Activated T-cell treated with anti-CD3 and anti-CD28 coated beads, Interleukin-2, amount 50 U/mL, for 4 hours (primary cell): ENCODE measurements around the gene AMIGO2. TPM values are rescaled to one million over a fixed set of nuclear protein-coding genes. Genes with fewer than 3 reads are reported as not detected.

Experiments used
- ATAC-seq, 2 donors: fragments of 200-7000 bp; cut with Tn5 transposase; one replicate each; pipeline ENCODE4 v1.10.0; 2021
- DNase-seq: peaks from one replicate; pipeline ENCODE4 v3.0.0-alpha.2; 2020
- H3K27me3 Mint-ChIP-seq: one replicate; pipeline ENCODE4 v1.8.0; 2021; ENCODE audit warnings: low read depth, mixed read lengths
- H3K36me3 Mint-ChIP-seq: one replicate; pipeline ENCODE4 v1.8.0; 2022; ENCODE audit warnings: mixed read lengths; ENCODE audit not compliant: insufficient read depth
- H3K4me1 Mint-ChIP-seq: one replicate; pipeline ENCODE4 v1.8.0; 2021; ENCODE audit warnings: low read depth, mixed read lengths
- H3K4me3 Mint-ChIP-seq: one replicate; pipeline ENCODE4 v1.8.0; 2021; ENCODE audit warnings: mild to moderate bottlenecking, moderate library complexity, mixed read lengths
- H3K9me3 Mint-ChIP-seq: one replicate; pipeline ENCODE4 v1.8.0; 2021; ENCODE audit warnings: mixed read lengths
- total RNA-seq, 3 donors: library from RNA; stranded (reverse); gene quantifications; one replicate each; pipeline ENCODE4 v1.2.1, GENCODE V29; 2021

The AMIGO2 gene
- total RNA-seq, 3 donors from 2014 or later = 27.8 to 39.7 (median 30.4) TPM

DNA sequence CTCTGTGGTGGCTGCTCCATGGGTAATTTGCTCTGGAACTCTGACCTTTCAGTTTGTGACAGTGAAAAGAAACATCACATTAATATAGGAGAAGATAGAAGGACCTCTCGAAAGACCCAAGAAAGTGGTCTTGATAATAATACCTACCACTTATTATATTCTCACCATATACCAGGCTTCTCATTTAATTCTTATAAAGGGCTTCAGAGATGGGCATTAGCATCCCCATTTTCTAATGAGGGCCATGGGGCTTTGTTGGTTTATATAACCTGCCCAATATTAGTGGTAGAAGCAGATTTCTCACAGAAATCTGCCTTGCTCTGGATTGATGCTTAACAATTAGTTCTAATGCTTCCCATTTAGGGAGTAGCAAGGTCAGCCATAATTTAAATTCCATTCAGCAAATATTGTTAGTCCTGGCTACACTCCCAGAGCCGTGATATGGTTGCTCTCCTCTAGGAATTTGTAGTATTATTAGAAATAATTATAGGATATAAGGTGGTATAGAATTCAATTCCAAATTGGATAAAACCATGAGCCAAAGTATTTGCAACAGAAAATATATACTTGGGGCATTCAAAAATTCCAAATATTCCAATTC is 7.4 kb upstream of the AMIGO2 start:
- ATAC-seq = no peak
- no peak overlapping the region for H3K4me3 Mint-ChIP-seq
- H3K4me1 Mint-ChIP-seq = peaks cover 48% of the 10 kb centered on the region
- no peaks in the 10 kb centered on the region for H3K27me3 Mint-ChIP-seq
- DNase-seq = no peak
- H3K36me3 Mint-ChIP-seq = peaks cover 4% of the 10 kb centered on the region
- H3K9me3 Mint-ChIP-seq = peaks cover 14% of the 10 kb centered on the region

DNA sequence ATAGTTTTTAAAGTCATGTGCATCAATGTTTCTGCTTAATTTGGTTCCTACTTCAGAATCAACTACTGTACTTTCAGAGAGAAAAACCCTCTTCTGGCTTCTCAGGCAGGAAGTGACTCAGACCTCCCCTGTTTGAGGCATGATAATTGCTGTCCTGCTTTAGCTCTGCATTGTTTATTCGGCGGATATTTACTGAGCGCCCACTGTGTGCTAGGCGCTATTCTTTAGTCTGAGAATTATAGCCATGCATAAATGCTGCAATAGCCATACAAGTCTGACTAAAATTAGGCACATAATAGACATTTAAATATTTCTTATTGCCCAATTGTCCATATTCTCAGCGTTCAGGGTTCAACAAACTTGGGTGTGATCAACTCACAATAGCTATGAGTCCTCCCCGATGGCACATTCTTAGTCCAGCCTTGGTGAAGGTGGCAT is 6.1 kb upstream of the AMIGO2 start:
- H3K36me3 Mint-ChIP-seq = peaks cover 4% of the 10 kb centered on the region
- DNase-seq (peak; percentile 29), ATAC-seq (peak; percentile 73 to 77)
- H3K4me3 Mint-ChIP-seq = no peak overlapping the region
- H3K4me1 Mint-ChIP-seq = peaks cover 57% of the 10 kb centered on the region
- peaks cover 9% of the 10 kb centered on the region for H3K9me3 Mint-ChIP-seq
- H3K27me3 Mint-ChIP-seq = no peaks in the 10 kb centered on the region

DNA sequence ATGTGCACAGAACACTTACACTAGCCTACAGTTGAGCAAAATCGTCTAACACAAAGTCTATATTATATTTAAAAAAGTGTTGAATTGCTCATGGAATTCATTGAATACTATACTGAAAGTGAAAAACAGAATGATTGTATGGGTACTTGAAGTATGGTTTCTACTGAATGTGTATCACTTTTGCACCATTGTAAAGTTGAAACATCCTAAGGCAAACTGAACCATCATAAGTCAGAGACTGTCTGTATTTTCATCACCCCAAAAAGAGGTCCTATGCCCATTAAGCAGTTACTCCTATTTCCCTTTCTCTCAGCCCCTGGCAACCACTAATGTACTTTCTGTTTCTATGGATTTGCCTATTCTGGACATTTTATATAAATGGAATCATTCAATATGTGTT is 4.4 kb upstream of the AMIGO2 start:
- Mint-ChIP-seq H3K4me1 (peaks cover 65% of the 10 kb centered on the region), H3K27me3 (no peaks in the 10 kb centered on the region), H3K4me3 (peak overlapping the region; percentile 38), H3K9me3 (no peaks in the 10 kb centered on the region), H3K36me3 (no peaks in the 10 kb centered on the region)
- ATAC-seq (peak; percentile 24 to 33), DNase-seq (no peak)

DNA sequence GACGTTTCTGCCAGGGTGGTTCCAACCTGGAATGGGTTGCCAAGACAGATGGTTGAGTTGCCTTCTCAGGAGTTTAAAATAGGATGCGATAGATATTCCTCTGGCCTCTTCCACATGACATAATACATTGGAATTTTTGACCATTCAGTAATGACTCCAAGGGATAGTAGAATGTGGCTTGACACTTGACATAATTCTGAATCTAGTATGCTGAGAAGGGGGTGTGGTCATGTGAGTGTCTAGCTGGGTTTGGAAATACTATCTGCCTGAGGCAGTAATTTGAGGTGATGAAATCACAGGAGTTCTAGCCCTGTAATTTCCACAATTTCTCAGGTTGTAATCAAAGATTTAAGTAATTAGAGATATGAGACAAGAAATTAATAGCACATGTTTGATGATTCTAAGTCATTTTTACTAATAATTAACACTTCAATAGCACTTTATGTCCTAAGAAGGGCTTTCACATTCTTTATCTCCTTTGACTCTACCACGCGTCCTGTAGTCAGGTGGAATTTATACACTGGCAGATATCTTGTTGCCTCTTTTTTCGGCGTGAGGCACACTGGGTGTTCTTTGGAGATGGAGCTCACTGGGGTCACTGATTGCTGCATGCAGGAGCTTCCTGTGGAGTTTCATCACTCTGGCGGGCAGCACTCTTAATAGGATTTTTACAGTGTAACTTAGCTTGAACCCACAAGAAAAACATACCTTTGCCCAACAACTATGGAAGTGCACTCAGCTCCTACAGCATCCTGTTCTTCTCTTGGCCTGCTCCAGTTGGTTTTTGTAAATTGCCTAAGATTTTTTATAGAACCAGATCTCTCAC is 3.2 kb upstream of the AMIGO2 start:
- peaks cover 74% of the 10 kb centered on the region for H3K4me1 Mint-ChIP-seq
- DNase-seq (no peak), ATAC-seq (no peak)
- no peaks in the 10 kb centered on the region for H3K27me3 Mint-ChIP-seq
- no peaks in the 10 kb centered on the region for H3K9me3 Mint-ChIP-seq
- H3K36me3 Mint-ChIP-seq = peaks cover under 1% of the 10 kb centered on the region
- peak overlapping the region; percentile 38 for H3K4me3 Mint-ChIP-seq

DNA sequence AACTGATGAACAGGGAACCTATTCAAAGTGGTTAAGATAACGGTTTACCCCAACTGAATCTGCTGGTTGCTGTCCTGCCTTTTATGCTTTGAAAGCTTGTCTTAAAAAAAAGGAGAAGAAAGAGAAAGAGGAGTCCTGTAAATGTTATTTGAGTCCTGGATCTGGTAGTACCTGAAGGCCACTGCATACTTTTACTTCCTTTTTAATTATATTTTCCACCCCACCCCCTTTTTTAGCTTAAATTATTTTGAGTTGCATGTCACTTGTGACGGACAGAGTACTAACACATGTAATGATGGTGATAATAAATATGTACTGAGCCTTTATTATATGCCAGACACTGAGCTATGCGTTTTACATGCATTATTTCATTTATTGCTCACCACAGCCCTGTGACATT is 2.5 kb upstream of the AMIGO2 start:
- Mint-ChIP-seq H3K36me3 (peaks cover 8% of the 10 kb centered on the region), H3K27me3 (no peaks in the 10 kb centered on the region), H3K4me3 (no peak overlapping the region), H3K9me3 (no peaks in the 10 kb centered on the region), H3K4me1 (peaks cover 79% of the 10 kb centered on the region)
- DNase-seq (no peak), ATAC-seq (no peak)

DNA sequence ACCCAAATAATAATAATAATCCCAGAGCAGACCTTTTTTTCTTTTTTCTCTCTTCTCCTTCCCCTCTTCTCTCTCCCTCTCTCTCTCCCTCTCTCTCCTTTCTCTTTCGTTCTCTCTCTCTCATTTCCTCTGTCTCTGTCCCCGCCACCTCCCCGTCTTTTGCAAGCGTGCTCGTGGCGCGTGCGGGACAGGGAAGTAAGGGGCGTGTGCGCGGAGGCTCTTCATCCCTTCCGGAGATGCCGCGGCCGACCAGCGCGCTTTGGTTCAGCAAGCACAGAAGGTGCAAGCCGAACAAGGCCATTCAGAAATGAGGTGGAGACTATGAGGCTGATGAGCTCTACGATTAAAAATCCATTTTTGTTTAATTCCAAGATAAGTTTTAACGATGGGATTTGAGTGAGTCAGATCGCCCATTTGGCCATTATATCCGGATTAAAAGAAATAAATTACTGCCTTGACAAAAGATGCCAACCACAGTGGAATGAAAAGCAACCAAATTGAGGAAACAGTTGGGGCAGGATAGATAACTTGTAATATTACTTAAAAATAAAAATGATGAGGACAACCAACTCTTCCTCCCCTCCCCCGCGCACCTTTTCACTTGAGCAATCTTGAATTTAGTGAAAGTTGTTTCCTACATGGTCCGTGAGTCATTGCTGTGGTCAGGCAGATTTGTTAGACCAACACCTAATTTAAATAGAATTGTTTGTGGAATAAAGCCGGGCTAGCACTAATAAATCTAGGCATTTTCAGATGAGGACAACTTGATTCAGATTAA is 1.2 kb upstream of the AMIGO2 start:
- DNase-seq = peak; percentile 44
- Mint-ChIP-seq H3K4me1 (peaks cover 85% of the 10 kb centered on the region), H3K9me3 (no peaks in the 10 kb centered on the region), H3K4me3 (peak overlapping the region; percentile 91), H3K27me3 (no peaks in the 10 kb centered on the region), H3K36me3 (peaks cover 8% of the 10 kb centered on the region)
- peak; percentile 27 to 34 for ATAC-seq

DNA sequence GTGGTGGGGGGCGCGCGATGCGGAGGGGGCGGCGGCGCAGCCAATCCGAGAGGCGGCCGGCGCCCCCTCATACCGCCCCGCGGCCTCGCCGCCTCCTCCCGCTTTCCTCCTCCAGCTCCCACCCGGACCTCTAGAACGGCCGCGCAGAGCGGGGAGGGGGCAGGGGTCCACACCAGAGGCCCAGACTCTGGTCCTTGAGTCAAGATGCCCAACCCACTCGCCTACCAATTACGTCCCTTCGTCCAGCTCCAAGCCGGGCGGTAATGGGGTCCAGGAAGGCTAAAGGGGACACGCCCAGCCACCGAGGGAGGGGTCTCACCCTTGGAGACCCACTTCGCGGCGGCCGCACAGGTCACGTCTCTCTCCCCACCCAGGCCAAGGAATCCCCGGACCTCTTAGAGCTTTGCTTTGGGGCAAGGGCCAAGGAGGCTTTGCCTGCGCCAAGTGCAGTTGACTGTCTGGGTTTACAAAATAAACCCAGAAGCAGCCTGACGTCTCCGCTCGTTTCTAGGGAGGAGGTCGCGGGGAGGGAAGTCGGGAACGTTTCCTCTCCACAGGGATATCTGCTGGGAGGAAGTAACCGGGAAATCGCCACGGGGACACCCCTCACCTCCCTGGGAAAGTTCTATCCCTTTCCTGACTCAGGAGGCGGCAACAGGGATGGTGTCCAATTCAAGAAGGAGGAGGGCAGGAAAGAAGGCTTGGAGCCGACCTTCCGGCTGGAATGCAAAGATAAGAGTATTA is 394 bp upstream of the AMIGO2 start:
- Mint-ChIP-seq H3K27me3 (no peaks in the 10 kb centered on the region), H3K9me3 (no peaks in the 10 kb centered on the region), H3K36me3 (peaks cover 8% of the 10 kb centered on the region), H3K4me3 (peak overlapping the region; percentile 91), H3K4me1 (peaks cover 79% of the 10 kb centered on the region)
- DNase-seq (peak; percentile 29), ATAC-seq (peak; percentile 42 to 43)

DNA sequence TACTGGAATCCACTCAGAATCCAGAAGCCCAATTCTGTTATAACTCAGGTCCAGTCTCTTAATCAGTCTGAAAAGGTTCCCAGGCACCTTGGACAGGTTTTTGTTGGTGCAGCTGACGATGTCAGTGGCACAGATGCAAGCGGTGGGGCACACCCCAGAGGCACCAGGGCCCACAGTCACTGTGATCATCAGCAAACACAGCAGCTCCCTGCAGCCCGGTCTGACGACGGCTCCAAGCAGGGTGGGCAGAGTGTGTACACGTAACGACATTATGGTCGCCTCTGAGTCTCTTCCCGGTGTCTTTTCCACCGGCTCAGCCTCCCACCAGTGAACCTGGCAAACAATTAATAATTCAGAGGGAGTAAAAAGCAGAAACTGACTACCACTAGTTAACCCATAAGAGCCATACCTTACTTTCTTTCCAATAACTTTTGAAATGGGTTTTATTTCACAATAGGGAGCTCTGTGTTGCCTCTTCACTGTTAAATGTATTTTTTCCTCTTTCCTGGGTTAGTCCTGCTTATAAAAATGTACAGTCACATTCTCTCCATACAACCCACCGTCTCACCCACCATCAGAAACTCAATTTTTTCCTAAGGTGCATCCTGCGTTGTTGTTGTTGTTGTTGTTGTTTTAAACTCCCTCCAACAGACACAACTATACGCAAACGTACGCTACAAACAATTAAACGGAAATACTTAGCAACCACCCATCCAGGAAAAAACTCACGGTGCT is 859 bp downstream of the AMIGO2 start:
- Mint-ChIP-seq H3K4me3 (peak overlapping the region; percentile 99), H3K36me3 (peaks cover 8% of the 10 kb centered on the region)
- ATAC-seq = peak; percentile 32 to 42

DNA sequence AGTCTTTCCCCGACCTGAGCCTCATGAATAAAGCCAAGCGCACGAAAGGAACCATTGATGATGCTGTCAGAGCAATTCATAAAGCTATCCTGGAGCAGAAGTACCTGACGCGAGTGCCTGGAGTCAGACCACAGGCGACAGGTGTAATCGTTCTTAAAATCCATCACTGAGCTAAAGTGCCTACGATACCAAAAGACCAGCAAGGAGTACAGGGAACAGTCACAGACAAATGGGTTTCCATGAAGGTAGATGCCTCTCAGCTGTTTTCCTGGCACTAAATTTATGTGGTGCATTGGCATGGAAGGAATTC is 1.7 kb downstream of the AMIGO2 start:
- ATAC-seq = no peak
- Mint-ChIP-seq H3K27me3 (no peaks in the 10 kb centered on the region), H3K4me1 (peaks cover 58% of the 10 kb centered on the region), H3K36me3 (peaks cover 8% of the 10 kb centered on the region), H3K9me3 (no peaks in the 10 kb centered on the region), H3K4me3 (peak overlapping the region; percentile 99)
- no peak for DNase-seq

More for the DNA sequence above, 859 bp downstream of the AMIGO2 start:
- Mint-ChIP-seq H3K27me3 (no peaks in the 10 kb centered on the region), H3K9me3 (no peaks in the 10 kb centered on the region), H3K4me1 (peaks cover 66% of the 10 kb centered on the region)
- DNase-seq = peak; percentile 34

DNA sequence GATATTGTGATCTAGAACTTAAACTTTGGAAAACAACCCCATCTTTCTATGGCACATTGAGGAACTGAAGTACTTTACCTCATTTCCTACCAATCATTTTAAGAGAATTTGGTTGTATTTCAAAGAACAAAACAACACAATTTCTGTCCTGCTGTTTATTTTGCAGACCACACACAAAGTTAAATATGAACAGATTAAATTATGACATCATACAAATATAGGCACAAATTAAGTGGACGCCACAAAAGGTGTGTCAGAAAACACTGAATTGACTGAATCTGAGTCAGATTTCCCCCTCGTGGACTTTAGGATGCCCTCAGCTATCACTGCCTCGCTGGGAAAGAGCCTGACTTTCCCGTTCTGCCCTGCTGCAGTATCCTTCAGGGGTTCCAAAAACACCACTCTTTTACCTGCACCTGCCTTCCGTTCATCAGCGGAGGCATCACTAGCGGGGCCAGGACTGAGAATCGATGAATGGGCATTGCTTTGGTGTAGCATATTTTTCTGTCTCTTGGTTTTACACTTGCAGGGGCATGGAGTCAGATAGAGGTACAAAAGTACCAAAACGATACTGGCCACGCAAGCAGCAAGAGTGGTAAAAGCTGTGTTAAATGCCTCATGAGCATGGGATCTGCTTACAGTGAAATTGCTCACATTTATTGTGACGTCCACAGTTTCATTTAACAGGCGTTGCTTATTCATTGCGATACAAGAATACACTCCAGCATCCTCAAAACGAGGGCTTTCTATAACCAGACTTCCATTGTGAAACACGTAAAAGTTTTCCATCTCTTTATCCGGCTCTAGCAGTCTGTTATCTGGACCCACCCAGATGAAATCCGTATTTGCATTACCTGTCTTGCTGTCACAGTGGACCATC is 2.3 kb downstream of the AMIGO2 start:
- ATAC-seq (no peak), DNase-seq (no peak)
- Mint-ChIP-seq H3K4me3 (peak overlapping the region; percentile 99), H3K9me3 (no peaks in the 10 kb centered on the region), H3K4me1 (peaks cover 52% of the 10 kb centered on the region), H3K36me3 (peaks cover 8% of the 10 kb centered on the region), H3K27me3 (no peaks in the 10 kb centered on the region)

DNA sequence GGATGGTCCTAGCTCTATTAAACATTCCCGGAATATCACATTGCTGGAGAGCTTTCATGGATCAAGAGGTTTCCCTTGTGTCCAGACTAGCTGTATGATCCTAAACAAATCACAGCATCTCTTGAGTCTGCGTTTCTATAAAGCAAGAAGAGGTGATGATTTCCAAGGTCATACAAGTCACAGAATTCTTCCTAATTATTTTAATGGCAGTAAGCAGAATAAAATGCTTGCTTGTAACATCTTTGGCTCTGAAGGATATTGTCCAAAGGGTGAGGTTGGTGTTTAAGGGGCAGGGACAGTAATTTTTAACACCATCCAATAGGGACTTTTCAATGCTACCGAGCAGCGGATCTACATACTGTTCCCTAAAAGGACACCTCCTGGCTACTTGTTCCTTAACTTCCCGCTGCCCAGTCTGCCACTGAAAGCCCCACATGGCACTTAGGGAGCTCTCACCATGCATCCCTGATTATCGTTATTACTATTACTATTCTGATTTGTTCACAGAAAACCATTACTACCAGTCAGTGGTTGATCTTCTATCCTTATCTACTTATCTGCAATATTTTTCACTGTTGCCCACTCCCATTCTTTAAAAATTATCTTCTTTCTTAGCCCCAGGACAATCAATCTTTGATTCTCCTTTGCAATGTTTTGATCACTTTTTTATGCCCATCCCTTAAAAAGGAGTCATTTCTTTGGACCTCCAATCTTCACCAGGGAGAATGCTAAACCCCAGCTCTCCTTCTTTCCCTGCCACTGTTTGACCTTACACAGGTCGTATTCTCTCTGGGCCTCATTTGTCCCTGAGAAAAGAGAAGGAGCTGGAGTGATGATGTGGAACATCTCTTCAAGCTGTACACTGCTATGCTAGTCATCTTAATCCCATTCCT is 4.3 kb downstream of the AMIGO2 start:
- DNase-seq (no peak), ATAC-seq (no peak)
- Mint-ChIP-seq H3K4me1 (peaks cover 34% of the 10 kb centered on the region), H3K9me3 (no peaks in the 10 kb centered on the region), H3K27me3 (no peaks in the 10 kb centered on the region), H3K4me3 (peak overlapping the region; percentile 47), H3K36me3 (peaks cover 8% of the 10 kb centered on the region)

DNA sequence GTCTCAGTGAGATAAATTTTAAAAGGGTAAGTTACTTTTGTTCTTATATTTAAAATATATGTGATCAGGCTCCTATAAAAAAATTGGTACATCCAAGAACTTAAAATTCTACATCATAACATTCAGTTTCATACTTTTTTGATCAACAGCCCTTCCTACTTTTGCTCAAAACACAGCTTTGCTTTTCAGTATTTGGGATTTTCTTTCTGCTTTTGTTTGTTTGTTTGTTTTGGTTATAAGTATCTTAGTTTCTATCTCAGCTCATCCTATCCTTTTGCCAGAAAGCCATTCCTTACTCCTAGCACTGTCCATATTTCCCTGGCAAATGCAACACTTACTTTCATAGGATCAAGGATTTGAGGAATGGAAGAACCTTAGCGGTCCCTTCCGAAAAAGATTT is 5.0 kb downstream of the AMIGO2 start:
- no peak overlapping the region for H3K4me3 Mint-ChIP-seq
- H3K9me3 Mint-ChIP-seq = no peaks in the 10 kb centered on the region
- ATAC-seq = no peak
- DNase-seq = no peak
- no peaks in the 10 kb centered on the region for H3K27me3 Mint-ChIP-seq
- peaks cover 31% of the 10 kb centered on the region for H3K4me1 Mint-ChIP-seq
- peaks cover 8% of the 10 kb centered on the region for H3K36me3 Mint-ChIP-seq
